ENCODE data around the gene KIAA0513.

KIAA0513 gene

GRCh38 chr16:85126705-85127378, 99.2 kb downstream of the KIAA0513 start:
- in situ Hi-C loops (cut with MboI; ENCODE audit: low sequenced_read_pairs), result no loop called here

- in situ Hi-C loops (cut with MboI; ENCODE audit: low sequenced_read_pairs), result no loop called here
These were observed 99.8 kb downstream of the KIAA0513 start for GRCh38 chr16:85127379-85127723.

- in situ Hi-C loops (cut with MboI; ENCODE audit: low sequenced_read_pairs), result no loop called here
These were observed 100.7 kb downstream of the KIAA0513 start for GRCh38 chr16:85128079-85128837.

- in situ Hi-C loops (cut with MboI; ENCODE audit: low sequenced_read_pairs), result no loop called here
These were observed 102.5 kb downstream of the KIAA0513 start for GRCh38 chr16:85129876-85130704.

- in situ Hi-C loops (cut with MboI; ENCODE audit: low sequenced_read_pairs), result no loop called here
These were observed 103.1 kb downstream of the KIAA0513 start for GRCh38 chr16:85130705-85131028.

- in situ Hi-C loops (cut with MboI; ENCODE audit: low sequenced_read_pairs), result no loop called here
These were observed 105.1 kb downstream of the KIAA0513 start for GRCh38 chr16:85132456-85133289.

- in situ Hi-C loops (cut with MboI; ENCODE audit: low sequenced_read_pairs), result no loop called here
These were observed 105.7 kb downstream of the KIAA0513 start for GRCh38 chr16:85133290-85133599.

- in situ Hi-C loops (cut with MboI; ENCODE audit: low sequenced_read_pairs), result no loop called here
These were observed 106.6 kb downstream of the KIAA0513 start for GRCh38 chr16:85134076-85134788.

- in situ Hi-C loops (cut with MboI; ENCODE audit: low sequenced_read_pairs), result no loop called here
These were observed 107.2 kb downstream of the KIAA0513 start for GRCh38 chr16:85134789-85135142.

- in situ Hi-C loops (cut with MboI; ENCODE audit: low sequenced_read_pairs), result no loop called here
These were observed 108.7 kb downstream of the KIAA0513 start for GRCh38 chr16:85136213-85136701.

- in situ Hi-C loops (cut with MboI; ENCODE audit: low sequenced_read_pairs), result no loop called here
These were observed 109.2 kb downstream of the KIAA0513 start for GRCh38 chr16:85136702-85137322.

GRCh38 chr16:85137323-85138072, 109.9 kb downstream of the KIAA0513 start:
- in situ Hi-C loops (cut with MboI; ENCODE audit: low sequenced_read_pairs), result no loop called here

GRCh38 chr16:85138073-85138824, 110.7 kb downstream of the KIAA0513 start:
- in situ Hi-C loops (cut with MboI; ENCODE audit: low sequenced_read_pairs), result no loop called here

- in situ Hi-C loops (cut with MboI; ENCODE audit: low sequenced_read_pairs), result no loop called here
These were observed 111.4 kb downstream of the KIAA0513 start for GRCh38 chr16:85138825-85139627.

GRCh38 chr16:85139881-85140339, 112.3 kb downstream of the KIAA0513 start:
- in situ Hi-C loops (cut with MboI; ENCODE audit: low sequenced_read_pairs), result no loop called here

GRCh38 chr16:85140455-85141012, 112.9 kb downstream of the KIAA0513 start:
- in situ Hi-C loops (cut with MboI; ENCODE audit: low sequenced_read_pairs), result no loop called here

GRCh38 chr16:85141491-85142128, 114.0 kb downstream of the KIAA0513 start:
- in situ Hi-C loops (cut with MboI; ENCODE audit: low sequenced_read_pairs), result no loop called here

Measured in HL-60/S4 (cell line).